ENCODE results near the gene SNX1.

DNA sequence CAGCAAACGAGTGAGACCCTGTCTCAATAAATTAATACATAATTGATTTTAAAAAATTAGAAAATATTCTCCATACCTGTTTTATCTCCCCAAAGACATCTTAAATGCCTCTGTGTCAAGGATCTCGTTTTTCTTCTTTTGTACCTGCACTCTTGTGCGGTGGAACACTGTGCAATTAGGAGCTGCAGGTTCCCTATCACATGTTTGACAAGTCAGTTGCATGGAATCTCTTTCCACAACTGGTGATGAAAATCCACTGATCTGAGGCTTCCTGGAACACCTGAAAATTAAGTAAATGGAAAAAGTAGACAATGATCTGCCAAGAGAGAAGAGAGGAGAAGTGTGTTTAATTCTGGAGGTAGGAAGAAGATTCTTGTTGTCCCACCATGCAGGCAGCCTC is 52.8 kb downstream of the SNX1 start:
- no peak for TF ChIP-seq EZH2 (IDR thresholded peaks at IDR 0.05; ENCODE audit: borderline replicate concordance, control insufficient read depth, low read depth, low read length)
- TF ChIP-seq ZBED1 (IDR thresholded peaks at IDR 0.05; ENCODE audit: borderline replicate concordance) = no peak
- TF ChIP-seq, protein P1, sequence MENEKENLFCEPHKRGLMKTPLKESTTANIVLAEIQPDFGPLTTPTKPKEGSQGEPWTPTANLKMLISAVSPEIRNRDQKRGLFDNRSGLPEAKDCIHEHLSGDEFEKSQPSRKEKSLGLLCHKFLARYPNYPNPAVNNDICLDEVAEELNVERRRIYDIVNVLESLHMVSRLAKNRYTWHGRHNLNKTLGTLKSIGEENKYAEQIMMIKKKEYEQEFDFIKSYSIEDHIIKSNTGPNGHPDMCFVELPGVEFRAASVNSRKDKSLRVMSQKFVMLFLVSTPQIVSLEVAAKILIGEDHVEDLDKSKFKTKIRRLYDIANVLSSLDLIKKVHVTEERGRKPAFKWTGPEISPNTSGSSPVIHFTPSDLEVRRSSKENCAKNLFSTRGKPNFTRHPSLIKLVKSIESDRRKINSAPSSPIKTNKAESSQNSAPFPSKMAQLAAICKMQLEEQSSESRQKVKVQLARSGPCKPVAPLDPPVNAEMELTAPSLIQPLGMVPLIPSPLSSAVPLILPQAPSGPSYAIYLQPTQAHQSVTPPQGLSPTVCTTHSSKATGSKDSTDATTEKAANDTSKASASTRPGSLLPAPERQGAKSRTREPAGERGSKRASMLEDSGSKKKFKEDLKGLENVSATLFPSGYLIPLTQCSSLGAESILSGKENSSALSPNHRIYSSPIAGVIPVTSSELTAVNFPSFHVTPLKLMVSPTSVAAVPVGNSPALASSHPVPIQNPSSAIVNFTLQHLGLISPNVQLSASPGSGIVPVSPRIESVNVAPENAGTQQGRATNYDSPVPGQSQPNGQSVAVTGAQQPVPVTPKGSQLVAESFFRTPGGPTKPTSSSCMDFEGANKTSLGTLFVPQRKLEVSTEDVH (IDR thresholded peaks at IDR 0.05; ENCODE audit: low read depth, partially characterized antibody) = no peak
- TF ChIP-seq ESRRA (IDR thresholded peaks at IDR 0.05; ENCODE audit: low read length) = no peak
- TF ChIP-seq FOS (IDR thresholded peaks at IDR 0.05; ENCODE audit: borderline replicate concordance, extremely low read depth, insufficient read length) = no peak
- TF ChIP-seq POLR2A (IDR thresholded peaks at IDR 0.05; ENCODE audit: low read depth, low read length) = no peak
- TF ChIP-seq CTCF (IDR thresholded peaks at IDR 0.05 in 2 of 3, conservative IDR thresholded peaks at IDR 0.05 in 1 of 3; ENCODE audit: control insufficient read depth in 2 of 3, extremely low read depth in 1 of 3, insufficient read depth in 1 of 3, low read depth in 3 of 3, low read length in 3 of 3) = no peak
- no peak for TF ChIP-seq CREB1 (IDR thresholded peaks at IDR 0.05; ENCODE audit: low read depth)
- no peak for TF ChIP-seq CBFB (IDR thresholded peaks at IDR 0.05; ENCODE audit: low read depth)
- no peak for TF ChIP-seq EP300 (IDR thresholded peaks at IDR 0.05; ENCODE audit: borderline replicate concordance in 1 of 2, control insufficient read depth in 1 of 2, low read depth in 2 of 2, low read length in 2 of 2)
- TF ChIP-seq POLR2AphosphoS2 (IDR thresholded peaks at IDR 0.05; ENCODE audit: low read depth, low read length) = no peak
- no peak for TF ChIP-seq HDGF (IDR thresholded peaks at IDR 0.05)
- TF ChIP-seq ZNF217 (IDR thresholded peaks at IDR 0.05) = no peak
- no peak for TF ChIP-seq RBBP5 (conservative IDR thresholded peaks at IDR 0.05)

Data from GM12878 (cell line).